HepG2 (cell line): Measurements from ENCODE around the gene ZBTB37. TPM values are rescaled to one million over a fixed set of nuclear protein-coding genes. Genes with fewer than 3 reads are reported as not detected.

Experiments
- ATAC-seq: fragments of 200-7000 bp; cut with Tn5 transposase; 3 replicates; pipeline ENCODE4 v1.9.1; 2020; ENCODE audit warnings: mild to moderate bottlenecking, moderate library complexity
- BruUV-seq: library from RNA; stranded (reverse); fragments of 400-500 nt; replicated peaks from 2 replicates; lab custom pipeline; 2021; lab: Mats Ljungman, UMichigan
- CTCF ChIA-PET: fragments of 300-600 bp; formaldehyde crosslinking; extraction: SDS; loops from one replicate; lab custom pipeline; 2021; ENCODE audit warnings: low total read pairs, inconsistent platforms, low intra/inter-chr PET ratio; lab: Yijun Ruan, JAX
- POLR2A ChIA-PET: fragments of 350-600 bp; sonication (Branson Sonifier 250); formaldehyde crosslinking; loops from one replicate; lab custom pipeline; 2020; ENCODE audit warnings: antibody characterized with exemption, inconsistent platforms; lab: Yijun Ruan, JAX
- DNase-seq: peaks from one replicate; pipeline ENCODE4 v3.0.0-alpha.2; 2015; ENCODE audit warnings: low spot score
- FAIRE-seq: peaks from 3 replicates; lab custom pipeline; 2011; peaks lifted over from hg19 to GRCh38; lab: Jason Lieb, UNC
- H2AFZ ChIP-seq: one replicate; pipeline ENCODE4 v1.6.1; 2011; ENCODE audit warnings: low read length, inconsistent platforms
- H3K27ac ChIP-seq: fragments of 300-600 bp; 3 replicates; pipeline ENCODE4 v1.8.0; 2011; ENCODE audit warnings: mixed run types, mild to moderate bottlenecking, mixed read lengths, low read length, inconsistent platforms; ENCODE audit not compliant: insufficient read depth; ENCODE audit errors: extremely low read length
- H3K27me3 ChIP-seq, 2 experiments: fragments of 200-600 bp in 1 of 2; 2 replicates in 1 of 2; 3 replicates in 1 of 2; pipeline versions ENCODE4 v1.6.0 to v1.8.0; 2011; ENCODE audit warnings: low read length in 2 of 2, mild to moderate bottlenecking in 2 of 2, moderate library complexity in 2 of 2, inconsistent platforms in 1 of 2; ENCODE audit not compliant: insufficient read depth in 2 of 2, control insufficient read depth in 1 of 2
- H3K36me3 ChIP-seq, 2 experiments: fragments of 200-600 bp in 1 of 2; replicated peaks in 1 of 2; 2 replicates in 1 of 2; 3 replicates in 1 of 2; pipeline versions ENCODE4 v1.5.1 to v1.8.0; 2011; ENCODE audit warnings: low read length in 2 of 2, inconsistent platforms in 1 of 2; ENCODE audit not compliant: insufficient read depth in 2 of 2, control insufficient read depth in 1 of 2
- H3K4me1 ChIP-seq: 2 replicates; pipeline ENCODE4 v1.5.1; 2012; ENCODE audit warnings: low read length, inconsistent platforms; ENCODE audit not compliant: insufficient read depth
- H3K4me2 ChIP-seq: 2 replicates; pipeline ENCODE4 v1.6.0; 2011; ENCODE audit warnings: low read depth, low read length, inconsistent platforms
- H3K4me3 ChIP-seq, 3 experiments: fragments of 200-600 bp in 1 of 3; sonication (generic), shearing (Covaris generic) in 1 of 3; replicated peaks in 1 of 3; 2 replicates each; pipeline ENCODE4 v1.5.1; 2011 to 2016; ENCODE audit warnings: low read length in 3 of 3, inconsistent platforms in 2 of 3, low read depth in 2 of 3, mild to moderate bottlenecking in 2 of 3, control low read depth in 1 of 3, mixed read lengths in 1 of 3; ENCODE audit not compliant: insufficient read depth in 1 of 3
- H3K79me2 ChIP-seq: one replicate; pipeline ENCODE4 v1.6.1; 2011; ENCODE audit warnings: low read length, inconsistent platforms; ENCODE audit not compliant: insufficient read depth
- H3K9ac ChIP-seq: 2 replicates; pipeline ENCODE4 v1.6.0; 2011; ENCODE audit warnings: mild to moderate bottlenecking, low read depth, low read length, inconsistent platforms; ENCODE audit not compliant: insufficient read depth
- H3K9me3 ChIP-seq: 2 replicates; pipeline ENCODE4 v1.5.1; 2012; ENCODE audit warnings: mild to moderate bottlenecking, low read length
- H4K20me1 ChIP-seq: 2 replicates; pipeline ENCODE4 v1.6.0; 2011; ENCODE audit warnings: inconsistent platforms, mild to moderate bottlenecking, low read length, moderate library complexity; ENCODE audit not compliant: insufficient read depth
- GABPA ChIP-seq, 2 experiments: IDR thresholded peaks; 2 replicates each; pipeline ENCODE4 v1.6.1; 2011 to 2016; ENCODE audit warnings: low read depth in 2 of 2, low read length in 1 of 2, missing biosample characterization in 1 of 2, missing genetic modification characterization in 1 of 2
- GLI4 ChIP-seq: sonication (generic); formaldehyde crosslinking; IDR thresholded peaks from 2 replicates; pipeline ENCODE4 v1.5.1; 2020; ENCODE audit warnings: missing genetic modification reagents, mild to moderate bottlenecking, moderate library complexity, borderline replicate concordance
- GLMP ChIP-seq: sonication (generic); formaldehyde crosslinking; IDR thresholded peaks from 2 replicates; pipeline ENCODE4 v1.9.0; 2021; ENCODE audit warnings: missing genetic modification reagents, mild to moderate bottlenecking, borderline replicate concordance
- KLF12 ChIP-seq: sonication (generic); formaldehyde crosslinking; IDR thresholded peaks from 2 replicates; pipeline ENCODE4 v1.4.0; 2020; ENCODE audit warnings: missing genetic modification reagents, borderline replicate concordance
- MYC ChIP-seq: sonication (generic); formaldehyde crosslinking; IDR thresholded peaks from 2 replicates; pipeline ENCODE4 v1.9.0; 2021; ENCODE audit warnings: missing genetic modification reagents, borderline replicate concordance
- NFKB2 ChIP-seq: sonication (generic); formaldehyde crosslinking; IDR thresholded peaks from 2 replicates; pipeline ENCODE4 v1.4.0; 2020; ENCODE audit warnings: missing genetic modification reagents, borderline replicate concordance
- NR2F6 ChIP-seq, 2 experiments: IDR thresholded peaks; 2 replicates each; pipeline ENCODE4 v1.6.1; 2016; ENCODE audit warnings: antibody characterized with exemption in 1 of 2, mild to moderate bottlenecking in 1 of 2
- STAG1 ChIP-seq: sonication (generic); formaldehyde crosslinking; IDR thresholded peaks from 2 replicates; pipeline ENCODE4 v1.4.0; 2020; ENCODE audit warnings: missing genetic modification reagents
- UBTF ChIP-seq: sonication (generic); formaldehyde crosslinking; IDR thresholded peaks from 2 replicates; pipeline ENCODE4 v1.4.0; 2020; ENCODE audit warnings: mild to moderate bottlenecking, missing genetic modification reagents
- ZC3H4 ChIP-seq: sonication (generic); formaldehyde crosslinking; IDR thresholded peaks from 2 replicates; pipeline ENCODE4 v1.4.0; 2020; ENCODE audit warnings: missing genetic modification reagents, borderline replicate concordance
- ZFP1 ChIP-seq: IDR thresholded peaks from 2 replicates; pipeline ENCODE4 v1.6.1; 2016
- ZFP37 ChIP-seq: sonication (generic); formaldehyde crosslinking; IDR thresholded peaks from 2 replicates; pipeline ENCODE4 v1.4.0; 2020; ENCODE audit warnings: missing genetic modification reagents, borderline replicate concordance
- ZNF20 ChIP-seq: sonication (generic); formaldehyde crosslinking; IDR thresholded peaks from 2 replicates; pipeline ENCODE4 v1.4.0; 2020; ENCODE audit warnings: mild to moderate bottlenecking, moderate library complexity, missing genetic modification reagents
- ZNF235 ChIP-seq: sonication (generic); formaldehyde crosslinking; IDR thresholded peaks from 2 replicates; pipeline ENCODE4 v1.8.1; 2023; ENCODE audit warnings: mild to moderate bottlenecking, missing genetic modification reagents, borderline replicate concordance
- ZNF460 ChIP-seq: sonication (generic); formaldehyde crosslinking; IDR thresholded peaks from 2 replicates; pipeline ENCODE4 v1.5.1; 2020; ENCODE audit warnings: missing genetic modification reagents, mild to moderate bottlenecking, borderline replicate concordance
- ZUFSP ChIP-seq: sonication (generic); formaldehyde crosslinking; IDR thresholded peaks from 2 replicates; pipeline ENCODE4 v1.9.0; 2021; ENCODE audit warnings: missing genetic modification reagents, mild to moderate bottlenecking, borderline replicate concordance
- WGBS: methylation state at CpG from one replicate; pipeline ENCODE4 v1.1.6; 2017; ENCODE audit warnings: low lambda C conversion rate; 5-methylcytosine and 5-hydroxymethylcytosine counted together
- in situ Hi-C: cut with HindIII; loops from 2 replicates; pipeline ENCODE4 v1.10.0; 2017; ENCODE audit warnings: low pct_unique_long_range_greater_than_20kb; ENCODE audit not compliant: extremely low pct_ligation_motif_present
- intact Hi-C: fragments of 100-400 bp; cut with micrococcal nuclease; formaldehyde crosslinking; loops from one replicate; pipeline ENCODE4 v1.10.0; 2022; ENCODE audit not compliant: unreplicated experiment
- polyA plus RNA-seq, 8 experiments: library from polyadenylated mRNA; depleted of rRNA in 3 of 8; stranded (reverse) in 7 of 8; unstranded in 1 of 8; fragments of >200 nt; fragmentation: Illumina TruSeq in 4 of 8; extraction: Trizol in 4 of 8; gene quantifications; 2 replicates each; pipeline versions ENCODE4 v1.2.1 to v1.2.3, GENCODE V29; 2011 to 2016; ENCODE audit warnings: low read depth in 4 of 8, missing spikeins in 1 of 8, mixed read lengths in 1 of 8; ENCODE audit not compliant: insufficient read depth in 1 of 8
- total RNA-seq, 5 experiments: library from RNA; depleted of rRNA; stranded (reverse); fragments of >200 nt; fragmentation: Illumina TruSeq; extraction: Trizol; gene quantifications; 2 replicates each; pipeline ENCODE4 v1.2.3, GENCODE V29; 2016; ENCODE audit warnings: low read depth in 1 of 5
- TF ChIP-seq, protein P1 (sequence below): sonication (generic); formaldehyde crosslinking; IDR thresholded peaks from 2 replicates; pipeline ENCODE4 v1.4.0; 2020; ENCODE audit warnings: mild to moderate bottlenecking, low read depth, missing genetic modification reagents

Gene ZBTB37
- total and polyA plus RNA-seq, 2 of the 13 experiments (the other 11 are each of a cell fraction or from before 2014, with no cell fraction given): 2.6 to 7.7 TPM

GRCh38 chr1:173867141-173867752 lies 933 bp upstream of the ZBTB37 start:
- H2AFZ ChIP-seq: no peak overlapping the region
- ChIA-PET POLR2A (interaction anchor here (1.2 to 3.9 kb wide), 12 partner anchors 10 to 390 kb away, joined by 3 to 47 read pairs (median 9); partner anchors contain the start of genes CENPL, DARS2, KLHL20 and PRDX6), CTCF (no interaction called here)
- H3K27me3 ChIP-seq: no peaks in the 10 kb centered on the region; a peak in 1 of 5 replicates
- peak overlapping the region; percentile 95 for H3K9ac ChIP-seq
- H3K27ac ChIP-seq: peak overlapping the region; percentile 91
- TSS peak; percentile 71 for BruUV-seq
- peaks cover 28% of the 10 kb centered on the region for H3K79me2 ChIP-seq
- H3K9me3 ChIP-seq: no peaks in the 10 kb centered on the region
- peak overlapping the region; percentile 87 for H3K4me2 ChIP-seq
- H3K36me3 ChIP-seq: peaks cover 4 to 52% of the 10 kb centered on the region in 2 experiments
- no peak for DNase-seq
- in situ Hi-C loops: loop anchor here (10.0 kb wide), 1 partner anchor 208 kb away; no protein-coding TSS in a partner anchor
- peaks cover 38% of the 10 kb centered on the region for H4K20me1 ChIP-seq
- FAIRE-seq: no peak
- peaks cover 45% of the 10 kb centered on the region for H3K4me1 ChIP-seq
- peak overlapping the region; percentile 58 to 98 (median 85) for H3K4me3 ChIP-seq
- WGBS: 0% methylated on average over 20 of the region's 32 CpGs
- intact Hi-C loops: loop anchor here (5.0 kb wide), 1 partner anchor 60 kb away; no protein-coding TSS in a partner anchor
- no peak for ATAC-seq
- peak; percentile 80; the same call in 1 of the 2 replicates for TF ChIP-seq MYC (CRISPR knock-in tag)
- TF ChIP-seq, protein P1, sequence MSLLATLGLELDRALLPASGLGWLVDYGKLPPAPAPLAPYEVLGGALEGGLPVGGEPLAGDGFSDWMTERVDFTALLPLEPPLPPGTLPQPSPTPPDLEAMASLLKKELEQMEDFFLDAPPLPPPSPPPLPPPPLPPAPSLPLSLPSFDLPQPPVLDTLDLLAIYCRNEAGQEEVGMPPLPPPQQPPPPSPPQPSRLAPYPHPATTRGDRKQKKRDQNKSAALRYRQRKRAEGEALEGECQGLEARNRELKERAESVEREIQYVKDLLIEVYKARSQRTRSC: 0 out of 2 replicates have a peak, but pooled peaks have one; percentile 76
- TF ChIP-seq GABPA (IDR thresholded peaks at IDR 0.05; ENCODE audit: low read depth, low read length): no peak
- no peak for TF ChIP-seq GABPA (CRISPR knock-in tag; IDR thresholded peaks at IDR 0.05; ENCODE audit: low read depth)
- no peak for TF ChIP-seq ZFP37
- TF ChIP-seq UBTF (CRISPR knock-in tag): 0 out of 2 replicates have a peak, but pooled peaks have one; percentile 45
- no peak; the same call in 1 of the 2 replicates for TF ChIP-seq GLI4
- TF ChIP-seq ZNF460: peak; percentile 92
- TF ChIP-seq KLF12 (CRISPR knock-in tag): 0 out of 2 replicates have a peak, but pooled peaks have one; percentile 13
- 0 out of 2 replicates have a peak, but pooled peaks have one; percentile 4 for TF ChIP-seq NR2F6 (IDR thresholded peaks at IDR 0.05)
- TF ChIP-seq NR2F6 (CRISPR knock-in tag; IDR thresholded peaks at IDR 0.05): no peak
- peak; percentile 72; the same call in 1 of the 2 replicates for TF ChIP-seq GLMP
- TF ChIP-seq ZUFSP (CRISPR knock-in tag): no peak
- no peak for TF ChIP-seq ZFP1 (CRISPR knock-in tag)
- peak; percentile 45; the same call in 1 of the 2 replicates for TF ChIP-seq NFKB2
- TF ChIP-seq ZNF20: 0 out of 2 replicates have a peak, but pooled peaks have one; percentile 64
- no peak for TF ChIP-seq ZC3H4
- no peak for TF ChIP-seq STAG1 (CRISPR knock-in tag)
- TF ChIP-seq ZNF235 (CRISPR knock-in tag): peak; percentile 34; the same call in 1 of the 2 replicates
